Activated naive CD8-positive, alpha-beta T cell treated with anti-CD3 and anti-CD28 coated beads, Interleukin-2, amount 50 U/mL, for 24 hours (primary cell): ENCODE results near the gene PTGS1.
"Not testable (repeated sequence)": the region's sequence is repeated elsewhere in the genome, so short reads cannot be mapped to it uniquely, and the experiment has no call there.

ENCODE experiments used
- ATAC-seq: fragments of 150-1000 bp; cut with Tn5 transposase; one replicate; pipeline ENCODE4 v1.10.0; 2021
- DNase-seq: peaks from one replicate; pipeline ENCODE4 v3.0.0; 2021
- H3K27ac Mint-ChIP-seq: one replicate; pipeline ENCODE4 v1.8.0; 2021; ENCODE audit warnings: mild to moderate bottlenecking, mixed read lengths
- H3K27me3 Mint-ChIP-seq: one replicate; pipeline ENCODE4 v1.8.0; 2021; ENCODE audit warnings: mixed read lengths
- H3K36me3 Mint-ChIP-seq: one replicate; pipeline ENCODE4 v1.8.0; 2021; ENCODE audit warnings: low read depth, mixed read lengths
- H3K4me1 Mint-ChIP-seq: one replicate; pipeline ENCODE4 v1.8.0; 2021; ENCODE audit warnings: mixed read lengths
- H3K4me3 Mint-ChIP-seq: one replicate; pipeline ENCODE4 v1.8.0; 2021; ENCODE audit warnings: mild to moderate bottlenecking, moderate library complexity, mixed read lengths
- H3K9me3 Mint-ChIP-seq: one replicate; pipeline ENCODE4 v1.8.0; 2021; ENCODE audit warnings: mixed read lengths

The PTGS1 gene

DNA sequence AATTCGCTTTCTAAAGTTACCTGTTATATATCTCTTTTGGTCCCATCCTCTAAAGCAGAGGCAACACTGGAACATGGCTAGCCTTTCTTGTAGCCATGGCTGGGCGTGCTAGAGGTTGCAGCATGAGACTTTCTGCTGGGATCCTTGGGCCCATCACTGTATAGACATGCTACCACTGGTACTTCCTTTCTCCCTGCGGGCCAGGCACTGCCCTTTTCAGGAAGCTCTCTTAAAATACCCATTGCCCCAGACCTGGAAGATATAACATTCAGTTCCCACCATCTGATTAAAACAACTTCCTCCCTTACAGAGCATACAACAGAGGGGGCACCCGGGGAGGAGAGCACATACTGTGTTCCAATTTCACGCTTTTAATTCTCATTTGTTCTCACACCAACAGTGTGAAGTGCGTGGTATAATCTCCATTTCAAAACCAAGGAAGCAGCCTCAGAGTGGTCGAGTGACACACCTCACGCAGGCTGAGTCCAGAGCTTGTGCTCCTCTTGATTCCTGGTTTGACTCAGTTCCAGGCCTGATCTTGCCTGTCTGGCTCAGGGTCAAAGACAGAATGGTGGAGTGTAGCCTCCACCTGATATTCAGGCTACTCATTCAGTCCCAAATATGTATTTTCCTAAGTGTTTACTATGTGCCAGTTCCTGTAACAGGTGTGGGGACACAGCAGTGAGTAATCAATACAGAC, 22.6 kb downstream of the PTGS1 start:
- Mint-ChIP-seq H3K27ac (no peak overlapping the region), H3K4me1 (peaks cover 12% of the 10 kb centered on the region), H3K36me3 (no peaks in the 10 kb centered on the region), H3K9me3 (no peaks in the 10 kb centered on the region), H3K4me3 (no peak overlapping the region), H3K27me3 (peaks cover 13% of the 10 kb centered on the region)
- ATAC-seq (peak; percentile 9), DNase-seq (no peak)

DNA sequence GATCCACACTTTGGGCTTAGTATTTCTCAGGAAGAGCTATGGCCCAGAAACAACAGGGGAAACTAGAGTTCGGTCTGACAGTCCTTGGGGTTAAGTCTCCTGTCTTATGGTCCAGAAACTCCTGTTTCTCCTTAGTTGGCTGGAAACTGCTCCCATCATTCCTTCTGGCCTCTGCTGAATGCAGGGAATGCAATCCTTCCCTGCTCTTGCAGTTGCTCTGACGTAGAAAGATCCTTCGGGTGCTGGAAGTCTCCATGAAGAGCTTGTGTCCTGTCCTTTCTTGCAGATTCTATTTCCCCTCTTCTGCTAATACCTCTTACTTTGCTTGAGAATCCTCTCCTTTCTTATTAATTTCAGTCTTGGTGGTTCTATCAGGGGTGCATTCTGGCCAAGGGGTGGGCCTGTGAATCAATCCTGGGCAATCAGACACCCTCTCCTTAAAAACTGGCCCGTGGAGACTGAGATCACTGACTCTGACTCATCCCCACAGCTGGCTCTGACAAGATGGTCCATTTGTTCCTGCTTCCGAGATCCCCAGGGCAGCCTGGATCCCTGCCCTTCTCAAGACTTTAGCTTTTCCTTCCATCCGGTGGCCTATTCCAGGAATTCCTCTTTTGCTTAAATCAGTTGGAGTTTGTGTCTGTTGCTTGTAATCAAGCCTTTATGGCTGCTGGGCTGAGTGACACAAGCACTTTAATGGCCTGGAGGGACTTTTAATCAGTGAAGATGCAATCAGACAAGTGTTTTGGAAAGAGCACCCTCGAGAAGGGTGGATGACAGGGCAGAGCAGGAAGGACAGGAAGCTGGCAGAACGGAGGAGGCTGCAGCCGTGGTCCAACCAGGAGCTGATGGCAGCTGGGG, 23.7 kb downstream of the PTGS1 start:
- Mint-ChIP-seq H3K36me3 (no peaks in the 10 kb centered on the region), H3K27ac (no peak overlapping the region), H3K9me3 (no peaks in the 10 kb centered on the region), H3K4me1 (peaks cover 9% of the 10 kb centered on the region), H3K4me3 (no peak overlapping the region), H3K27me3 (peaks cover 17% of the 10 kb centered on the region)
- ATAC-seq = no peak
- DNase-seq = no peak

DNA sequence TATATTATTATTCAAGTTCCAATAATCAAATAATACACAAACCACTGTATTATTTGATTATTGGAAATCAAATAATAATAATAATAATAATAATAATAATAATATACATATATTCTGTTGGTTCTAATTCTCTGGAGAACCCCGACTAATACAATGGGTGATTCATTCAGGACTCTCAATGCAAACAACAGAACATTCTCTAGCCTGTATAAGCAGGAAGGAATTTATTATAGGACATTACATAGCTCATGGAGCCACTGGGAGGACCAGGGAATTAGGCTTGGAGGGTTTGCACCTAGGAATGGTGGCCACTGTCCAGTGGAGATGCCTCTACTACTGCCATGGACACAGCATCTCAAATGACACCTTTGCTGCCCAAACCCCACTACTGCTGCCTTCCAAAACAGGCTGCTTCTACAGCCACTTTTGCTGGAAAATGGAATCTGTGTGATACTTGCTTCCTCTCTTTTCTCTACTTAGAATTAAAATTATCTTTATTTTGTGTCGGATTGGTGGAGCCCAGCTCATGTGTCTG, 25.9 kb downstream of the PTGS1 start:
- ATAC-seq = no peak
- H3K4me3 Mint-ChIP-seq = no peak overlapping the region
- no peak for DNase-seq
- H3K27me3 Mint-ChIP-seq = peaks cover 12% of the 10 kb centered on the region
- H3K9me3 Mint-ChIP-seq = peaks cover 5% of the 10 kb centered on the region
- H3K4me1 Mint-ChIP-seq = peaks cover 5% of the 10 kb centered on the region
- H3K36me3 Mint-ChIP-seq = peaks cover 2% of the 10 kb centered on the region
- no peak overlapping the region for H3K27ac Mint-ChIP-seq

DNA sequence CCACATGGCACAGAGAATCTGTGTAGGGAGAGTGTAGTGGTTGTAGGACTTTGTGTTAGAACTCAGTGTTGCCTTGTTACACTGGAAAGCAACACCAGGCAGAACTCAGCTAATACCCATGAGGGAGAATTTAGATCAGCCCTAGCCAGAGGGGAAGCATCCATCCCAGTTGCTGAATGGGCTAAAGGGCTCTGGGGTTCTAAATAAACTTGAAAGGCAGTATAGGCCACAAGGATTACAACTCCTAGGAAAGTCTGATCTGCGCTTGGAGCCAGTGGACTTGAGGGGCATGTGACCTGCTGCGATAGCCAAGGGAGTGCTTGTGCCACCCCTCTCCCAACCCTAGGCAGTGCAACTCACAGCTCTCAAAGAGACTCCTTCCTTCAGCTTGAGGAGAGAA, 26.9 kb downstream of the PTGS1 start:
- Mint-ChIP-seq H3K4me1 (peaks cover 16% of the 10 kb centered on the region), H3K27me3 (peaks cover 17% of the 10 kb centered on the region), H3K9me3 (peaks cover 10% of the 10 kb centered on the region), H3K27ac (no peak overlapping the region), H3K4me3 (no peak overlapping the region), H3K36me3 (peaks cover 6% of the 10 kb centered on the region)
- ATAC-seq = no peak
- no peak for DNase-seq

DNA sequence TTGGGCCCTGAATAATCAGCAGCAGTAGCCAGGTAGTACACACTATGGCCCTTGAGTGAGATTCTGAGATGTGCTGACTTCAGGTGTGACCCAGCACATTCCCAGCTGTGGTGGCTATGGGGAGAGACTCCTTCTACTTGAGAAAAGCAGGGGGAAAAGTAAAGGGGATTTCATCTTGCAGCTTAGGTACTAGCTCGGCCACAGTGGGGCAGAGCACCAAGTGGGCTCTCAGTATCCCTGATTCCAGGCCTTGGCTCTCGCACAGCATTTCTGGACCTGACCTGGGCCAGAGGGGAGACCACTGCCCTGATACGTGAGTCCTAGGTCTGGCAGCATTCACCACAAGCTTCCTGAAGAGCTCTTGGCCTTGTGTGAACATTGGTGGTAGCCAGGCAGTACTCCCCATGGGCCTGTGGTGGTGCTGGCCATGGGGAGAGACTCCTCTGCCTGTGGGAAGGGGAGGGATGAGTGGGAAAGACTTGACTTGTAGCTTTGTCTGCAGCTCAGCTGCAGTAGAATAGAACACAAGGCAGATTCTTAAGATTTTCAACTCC, 27.6 kb downstream of the PTGS1 start:
- Mint-ChIP-seq H3K36me3 (peaks cover 8% of the 10 kb centered on the region), H3K4me1 (peaks cover 23% of the 10 kb centered on the region), H3K27me3 (peaks cover 19% of the 10 kb centered on the region), H3K9me3 (peaks cover 17% of the 10 kb centered on the region), H3K27ac (no peak overlapping the region), H3K4me3 (no peak overlapping the region)
- ATAC-seq = no peak
- no peak for DNase-seq

DNA sequence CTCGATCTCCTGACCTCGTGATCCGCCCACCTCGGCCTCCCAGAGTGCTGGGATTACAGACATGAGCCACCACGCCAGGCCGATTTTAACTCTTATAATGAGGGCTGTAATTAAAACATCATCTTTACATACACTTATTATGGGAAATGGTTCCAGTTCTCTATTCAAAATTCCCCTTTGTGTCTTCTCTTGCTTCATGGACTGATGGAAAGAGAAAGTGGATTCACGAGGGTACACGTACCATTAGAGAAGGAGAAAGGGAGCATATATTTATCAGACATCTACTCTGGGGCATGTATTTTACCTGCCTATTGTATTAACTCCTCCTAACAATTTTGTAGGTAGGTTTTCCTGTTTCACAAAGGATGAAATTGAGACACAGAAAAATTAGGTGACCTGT, 31.1 kb downstream of the PTGS1 start:
- Mint-ChIP-seq H3K36me3 (peaks cover 8% of the 10 kb centered on the region), H3K4me3 (peak overlapping the region; percentile 15), H3K27me3 (peaks cover 21% of the 10 kb centered on the region), H3K9me3 (peaks cover 25% of the 10 kb centered on the region), H3K4me1 (peaks cover 25% of the 10 kb centered on the region), H3K27ac (peak overlapping the region; percentile 85)
- DNase-seq (no peak), ATAC-seq (no peak)

DNA sequence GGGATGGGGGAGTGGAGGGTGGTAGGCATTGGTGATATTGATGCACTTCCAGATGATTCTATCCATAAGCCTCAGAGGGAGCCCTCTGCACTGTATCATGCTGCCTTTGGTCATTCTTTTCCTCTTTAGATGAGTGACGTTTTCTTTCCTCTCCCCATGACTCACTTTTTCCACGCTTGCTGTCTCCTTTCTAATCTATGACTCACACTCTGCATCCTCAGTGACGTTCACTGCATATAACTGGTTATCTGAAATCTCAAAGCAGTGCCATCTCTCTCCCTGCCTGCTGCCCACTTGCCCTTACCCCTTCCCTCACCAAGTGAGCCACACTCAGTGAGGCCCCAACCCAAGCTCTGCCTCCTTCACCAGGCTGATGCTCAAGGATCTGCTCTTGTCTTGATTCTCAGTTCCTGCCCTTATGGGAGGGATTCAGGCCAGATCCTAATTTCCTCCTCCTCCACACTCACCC, 31.6 kb downstream of the PTGS1 start:
- ATAC-seq (peak; percentile 95), DNase-seq (peak; percentile 59)
- Mint-ChIP-seq H3K27me3 (peaks cover 21% of the 10 kb centered on the region), H3K4me3 (peak overlapping the region; percentile 15), H3K9me3 (peaks cover 25% of the 10 kb centered on the region), H3K36me3 (peaks cover 8% of the 10 kb centered on the region), H3K4me1 (peaks cover 25% of the 10 kb centered on the region), H3K27ac (peak overlapping the region; percentile 85)

DNA sequence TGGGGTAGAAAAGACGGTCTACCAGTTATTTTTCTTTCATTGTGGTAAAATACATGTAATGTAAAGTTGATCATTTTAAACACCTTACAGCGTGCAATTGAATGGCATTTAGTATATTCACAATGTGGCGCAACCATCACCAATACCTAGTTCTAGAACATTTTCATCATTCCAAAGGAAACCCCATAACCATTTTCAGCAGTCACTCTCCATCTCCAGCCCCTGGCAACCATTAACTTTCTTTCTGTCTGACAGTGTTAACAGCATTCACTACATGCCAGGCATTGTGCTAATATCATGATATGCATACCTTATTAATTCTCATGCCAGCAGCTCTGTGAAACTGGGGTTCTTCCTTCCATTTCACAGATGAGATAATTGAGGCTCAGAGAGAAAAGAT, 32.0 kb downstream of the PTGS1 start:
- ATAC-seq (no peak), DNase-seq (no peak)
- peaks cover 21% of the 10 kb centered on the region for H3K27me3 Mint-ChIP-seq
- H3K27ac Mint-ChIP-seq = peak overlapping the region; percentile 85
- peaks cover 25% of the 10 kb centered on the region for H3K9me3 Mint-ChIP-seq
- H3K36me3 Mint-ChIP-seq = peaks cover 8% of the 10 kb centered on the region
- H3K4me1 Mint-ChIP-seq = peaks cover 25% of the 10 kb centered on the region
- peak overlapping the region; percentile 15 for H3K4me3 Mint-ChIP-seq

DNA sequence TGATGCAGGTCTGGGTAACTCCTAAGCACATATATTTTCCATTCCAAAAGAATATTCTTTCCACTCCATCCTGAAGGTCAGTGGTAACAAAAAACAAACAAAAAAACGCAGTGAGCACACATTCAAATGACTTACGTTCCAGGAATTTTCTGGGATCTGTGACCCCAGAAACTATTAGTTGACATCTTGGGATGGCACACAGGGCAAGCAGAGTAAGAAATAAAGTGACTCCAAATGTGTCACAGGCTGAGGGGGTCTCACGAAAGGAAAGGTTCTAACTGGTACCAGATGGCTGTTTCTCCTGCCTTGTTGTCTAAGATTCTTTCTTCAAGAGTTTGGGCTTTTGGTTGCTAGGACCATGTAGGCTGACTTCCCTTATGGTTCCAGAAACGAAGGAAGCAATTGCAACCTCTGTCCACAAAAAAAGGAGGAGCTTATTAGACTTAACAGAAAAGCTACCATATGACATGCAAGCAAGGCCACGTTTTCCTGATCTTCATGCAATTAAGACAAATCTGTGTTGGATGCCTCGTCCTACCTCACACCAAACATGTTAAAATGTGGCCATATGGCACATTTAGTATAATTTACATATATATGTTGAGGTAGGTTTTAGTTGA, 32.7 kb downstream of the PTGS1 start:
- Mint-ChIP-seq H3K9me3 (peaks cover 25% of the 10 kb centered on the region), H3K36me3 (peaks cover 8% of the 10 kb centered on the region), H3K4me1 (peaks cover 25% of the 10 kb centered on the region), H3K27me3 (peaks cover 21% of the 10 kb centered on the region), H3K27ac (peak overlapping the region; percentile 85), H3K4me3 (no peak overlapping the region)
- no peak for DNase-seq
- no peak for ATAC-seq

DNA sequence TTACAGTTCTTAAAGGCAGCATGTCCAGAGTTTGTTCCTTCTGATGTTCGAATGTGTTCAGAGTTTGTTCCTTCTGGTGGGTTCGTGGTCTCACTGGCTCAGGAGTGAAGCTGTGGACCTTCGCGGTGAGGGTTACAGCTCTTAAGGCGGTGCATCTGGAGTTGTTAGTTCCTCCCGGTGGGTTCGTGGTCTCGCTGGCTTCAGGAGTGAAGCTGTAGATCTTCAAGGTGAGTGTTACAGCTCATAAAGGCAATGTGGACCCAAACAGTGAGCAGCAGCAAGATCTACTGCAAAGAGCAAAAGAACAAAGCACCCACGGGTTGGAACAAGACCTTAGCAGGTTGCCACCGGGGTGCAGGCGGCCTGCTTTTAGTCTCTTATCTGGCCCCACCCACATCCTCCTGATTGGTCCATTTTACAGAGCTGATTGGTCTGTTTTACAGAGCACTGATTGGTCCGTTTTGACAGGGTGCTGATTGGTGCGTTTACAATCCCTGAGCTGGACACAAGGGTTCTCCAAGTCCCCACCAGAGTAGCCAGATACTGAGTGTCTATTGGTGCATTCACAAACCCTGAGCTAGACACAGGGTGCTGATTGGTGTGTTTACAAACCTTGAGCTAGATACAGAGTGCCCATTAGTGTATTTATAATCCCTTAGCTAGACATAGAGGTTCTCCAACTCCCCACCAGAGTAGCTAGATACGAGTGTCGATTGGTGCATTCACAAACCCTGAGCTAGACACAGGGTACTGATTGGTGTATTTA, 34.7 kb downstream of the PTGS1 start:
- Mint-ChIP-seq H3K9me3 (peaks cover 22% of the 10 kb centered on the region), H3K27me3 (peaks cover 13% of the 10 kb centered on the region), H3K4me1 (peaks cover 25% of the 10 kb centered on the region), H3K4me3 (peak overlapping the region; percentile 32)
- not testable (repeated sequence) for H3K36me3 Mint-ChIP-seq, H3K27ac Mint-ChIP-seq, DNase-seq, ATAC-seq

DNA sequence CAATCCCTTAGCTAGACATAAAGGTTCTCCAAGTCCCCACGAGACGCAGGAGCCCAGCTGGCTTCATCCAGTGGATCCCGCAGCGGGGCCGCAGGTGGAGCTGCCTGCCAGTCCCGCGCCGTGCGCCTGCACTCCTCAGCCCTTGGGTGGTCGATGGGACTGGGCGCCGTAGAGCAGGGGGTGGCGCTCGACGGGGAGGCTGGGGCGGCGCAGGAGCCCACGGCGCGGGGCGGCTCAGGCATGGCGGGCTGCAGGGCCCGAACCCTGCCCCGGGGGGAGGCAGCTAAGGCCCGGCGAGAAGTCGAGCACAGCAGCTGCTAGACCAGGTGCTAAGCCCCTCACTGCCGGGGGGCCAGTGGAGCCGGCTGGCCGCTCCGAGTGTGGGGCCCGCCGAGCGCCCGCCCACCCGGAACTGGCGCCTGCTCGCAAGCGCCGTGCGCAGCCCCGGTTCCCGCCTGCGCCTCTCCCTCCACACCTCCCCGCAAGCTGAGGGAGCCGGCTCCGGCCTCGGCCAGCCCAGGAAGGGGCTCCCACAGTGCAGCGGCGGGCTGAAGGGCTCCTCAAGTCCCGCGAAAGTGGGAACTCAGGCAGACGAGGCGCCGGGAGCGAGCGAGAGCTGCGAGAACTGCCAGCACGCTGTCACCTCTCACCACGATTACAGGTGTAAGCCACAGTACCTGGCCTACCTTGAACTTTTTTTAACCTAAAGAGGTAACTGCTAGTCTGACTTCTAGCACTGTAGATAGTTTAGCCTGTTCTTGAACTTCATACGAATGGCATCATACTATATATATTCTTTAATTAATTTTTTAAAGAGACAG, 35.5 kb downstream of the PTGS1 start:
- peaks cover 22% of the 10 kb centered on the region for H3K4me1 Mint-ChIP-seq
- peak overlapping the region; percentile 32 for H3K4me3 Mint-ChIP-seq
- no peak for DNase-seq

DNA sequence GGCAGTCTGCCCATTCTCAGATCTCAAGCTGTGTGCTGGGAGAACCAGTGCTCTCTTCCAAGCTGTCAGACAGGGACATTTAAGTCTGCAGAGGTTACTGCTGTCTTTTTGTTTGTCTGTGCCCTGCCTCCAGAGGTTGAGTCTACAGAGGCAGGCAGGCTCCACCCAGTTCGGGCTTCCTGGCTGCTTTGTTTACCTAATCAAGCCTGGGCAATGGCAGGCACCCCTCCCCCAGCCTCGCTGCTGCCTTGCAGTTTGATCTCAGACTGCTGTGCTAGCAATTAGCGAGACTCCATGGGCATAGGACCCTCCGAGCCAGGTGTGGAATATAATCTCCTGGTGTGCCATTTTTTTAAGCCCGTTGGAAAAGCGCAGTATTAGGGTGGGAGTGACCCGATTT, 43.3 kb downstream of the PTGS1 start:
- Mint-ChIP-seq H3K27me3 (peaks cover 27% of the 10 kb centered on the region), H3K9me3 (peaks cover 16% of the 10 kb centered on the region)
- not testable (repeated sequence) for DNase-seq, H3K4me1 Mint-ChIP-seq, ATAC-seq, H3K27ac Mint-ChIP-seq, H3K4me3 Mint-ChIP-seq, H3K36me3 Mint-ChIP-seq

More for the DNA sequence above, 35.5 kb downstream of the PTGS1 start:
- Mint-ChIP-seq H3K27ac (no peak overlapping the region), H3K36me3 (peaks cover 6% of the 10 kb centered on the region), H3K27me3 (peaks cover 10% of the 10 kb centered on the region), H3K9me3 (peaks cover 21% of the 10 kb centered on the region)
- no peak for ATAC-seq

DNA sequence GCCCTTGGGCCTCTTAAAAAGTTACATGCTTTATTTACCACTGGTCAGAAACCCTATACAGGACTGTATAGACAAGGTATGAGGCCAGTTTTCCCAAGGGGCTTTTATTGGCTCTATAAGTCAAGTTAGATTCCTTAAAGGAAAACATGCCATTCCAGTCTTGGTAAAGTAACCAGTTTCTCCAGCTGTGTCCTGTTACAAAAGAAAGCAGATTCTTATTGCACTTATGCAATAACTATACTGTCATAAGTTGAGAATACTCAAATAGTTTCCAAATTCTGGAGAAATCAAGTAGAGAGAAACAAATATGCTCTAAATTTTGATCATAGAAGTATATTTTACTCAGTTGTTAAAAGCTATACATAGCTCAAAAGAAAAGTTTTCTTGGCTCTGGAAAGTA, 47.2 kb downstream of the PTGS1 start:
- peaks cover 36% of the 10 kb centered on the region for H3K9me3 Mint-ChIP-seq
- H3K36me3 Mint-ChIP-seq = peaks cover 23% of the 10 kb centered on the region
- ATAC-seq (no peak), DNase-seq (no peak)
- peaks cover 3% of the 10 kb centered on the region for H3K4me1 Mint-ChIP-seq
- peaks cover 30% of the 10 kb centered on the region for H3K27me3 Mint-ChIP-seq
- H3K4me3 Mint-ChIP-seq = no peak overlapping the region
- no peak overlapping the region for H3K27ac Mint-ChIP-seq
